HCT116 (cell line): ENCODE measurements around the gene DAP. TPM values are rescaled to one million over a fixed set of nuclear protein-coding genes. Genes with fewer than 3 reads are reported as not detected.

Source experiments
- ATAC-seq: fragments of 200-7000 bp; cut with Tn5 transposase; 2 replicates; pipeline ENCODE4 v1.9.1; 2020; ENCODE audit warnings: mild to moderate bottlenecking, moderate library complexity
- BruUV-seq: library from RNA; stranded (reverse); fragments of 400-500 nt; replicated peaks from 2 replicates; lab custom pipeline; 2021; lab: Mats Ljungman, UMichigan
- CTCF ChIA-PET: fragments of 300-600 bp; sonication (Branson Sonifier 250); formaldehyde crosslinking; loops from one replicate; lab custom pipeline; 2021; ENCODE audit warnings: antibody characterized with exemption; lab: Charles Lee
- POLR2A ChIA-PET: fragments of 300-600, 350-600 bp; sonication (Branson Sonifier 250); formaldehyde crosslinking; loops from one replicate; lab custom pipeline; 2021; ENCODE audit warnings: antibody characterized with exemption; lab: Charles Lee
- RAD21 ChIA-PET, 2 experiments: fragments of 300-600 bp; sonication (Branson Sonifier 250); formaldehyde crosslinking; loops; one replicate each; lab custom pipeline; 2023; ENCODE audit warnings: low total read pairs in 2 of 2; ENCODE audit not compliant: uncharacterized antibody in 2 of 2, unreplicated experiment in 2 of 2, low non-redundant PET in 1 of 2; lab: Charles Lee
- DNase-seq: peaks from one replicate; pipeline ENCODE4 v3.0.0-alpha.2; 2010; ENCODE audit warnings: low read depth, low spot score
- H2AFZ ChIP-seq: fragments of 200-600 bp; shearing (Covaris generic), sonication (generic); 2 replicates; pipeline ENCODE4 v1.6.1; 2017; ENCODE audit warnings: low read depth, mixed run types, mixed read lengths, antibody characterized with exemption, low read length; ENCODE audit not compliant: poor library complexity, severe bottlenecking
- H3K27ac ChIP-seq: 2 replicates; pipeline ENCODE4 v1.5.1; 2012; ENCODE audit warnings: low read depth, low read length
- H3K27me3 ChIP-seq: fragments of 200-600 bp; sonication (generic); 2 replicates; pipeline ENCODE4 v1.6.1; 2016; ENCODE audit warnings: mixed run types, low read length, mixed read lengths; ENCODE audit not compliant: insufficient read depth
- H3K36me3 ChIP-seq, 2 experiments: fragments of 200-500 bp in 1 of 2; fragments of 200-600 bp in 1 of 2; sonication (Bioruptor generic) in 1 of 2; sonication (generic) in 1 of 2; 2 replicates each; pipeline versions ENCODE4 v1.5.1 to v1.6.1; 2014 to 2016; ENCODE audit warnings: low read length in 2 of 2, inconsistent platforms in 1 of 2, mixed read lengths in 1 of 2, mixed run types in 1 of 2; ENCODE audit not compliant: insufficient read depth in 2 of 2, control insufficient read depth in 1 of 2
- H3K4me1 ChIP-seq, 2 experiments: fragments of 200-600 bp in 1 of 2; sonication (generic) in 1 of 2; 2 replicates each; pipeline versions ENCODE4 v1.5.1 to v1.6.1; 2012 to 2017; ENCODE audit warnings: low read length in 2 of 2, inconsistent platforms in 1 of 2, mild to moderate bottlenecking in 1 of 2, mixed read lengths in 1 of 2, mixed run types in 1 of 2, moderate library complexity in 1 of 2; ENCODE audit not compliant: insufficient read depth in 2 of 2, control insufficient read depth in 1 of 2
- H3K4me2 ChIP-seq: fragments of 200-600 bp; sonication (generic); 2 replicates; pipeline ENCODE4 v1.6.1; 2017; ENCODE audit warnings: mixed run types, low read length, mixed read lengths
- H3K4me3 ChIP-seq, 2 experiments: fragments of 200-600 bp in 1 of 2; sonication (generic) in 1 of 2; replicated peaks in 1 of 2; 2 replicates each; pipeline ENCODE4 v1.5.1; 2011 to 2016; ENCODE audit warnings: low read length in 2 of 2, control low read depth in 1 of 2, low read depth in 1 of 2, mild to moderate bottlenecking in 1 of 2, mixed read lengths in 1 of 2, mixed run types in 1 of 2
- H3K79me2 ChIP-seq: fragments of 200-600 bp; sonication (generic); 2 replicates; pipeline ENCODE4 v1.6.1; 2017; ENCODE audit warnings: mild to moderate bottlenecking, mixed run types, low read length, moderate library complexity, mixed read lengths; ENCODE audit not compliant: insufficient read depth
- H3K9ac ChIP-seq: fragments of 200-600 bp; sonication (generic); 2 replicates; pipeline ENCODE4 v1.6.1; 2016; ENCODE audit warnings: low read length, mixed read lengths
- H3K9me2 ChIP-seq: fragments of 200-600 bp; sonication (generic), shearing (Covaris generic); 2 replicates; pipeline ENCODE4 v1.6.1; 2017; ENCODE audit warnings: mixed run types, mild to moderate bottlenecking, moderate library complexity; ENCODE audit not compliant: insufficient read depth
- H3K9me3 ChIP-seq, 2 experiments: fragments of 200-500 bp in 1 of 2; fragments of 200-600 bp in 1 of 2; sonication (Bioruptor generic) in 1 of 2; sonication (generic) in 1 of 2; 2 replicates each; pipeline ENCODE4 v1.6.1; 2014 to 2017; ENCODE audit warnings: low read length in 2 of 2, mixed read lengths in 2 of 2, inconsistent platforms in 1 of 2, low read depth in 1 of 2, mild to moderate bottlenecking in 1 of 2, mixed run types in 1 of 2, moderate library complexity in 1 of 2; ENCODE audit not compliant: control insufficient read depth in 1 of 2, insufficient read depth in 1 of 2
- H4K20me1 ChIP-seq: fragments of 200-600 bp; sonication (generic), shearing (Covaris generic); 2 replicates; pipeline ENCODE4 v1.6.1; 2017; ENCODE audit warnings: mixed run types, mild to moderate bottlenecking, moderate library complexity; ENCODE audit not compliant: insufficient read depth
- CBX3 ChIP-seq: IDR thresholded peaks from 2 replicates; pipeline ENCODE4 v1.6.1; 2012; ENCODE audit warnings: low read depth
- CEBPB ChIP-seq: IDR thresholded peaks from 2 replicates; pipeline ENCODE4 v1.6.1; 2012; ENCODE audit warnings: low read depth
- REST ChIP-seq: IDR thresholded peaks from 2 replicates; pipeline ENCODE4 v1.6.1; 2012; ENCODE audit warnings: low read depth
- YY1 ChIP-seq: IDR thresholded peaks from 2 replicates; pipeline ENCODE4 v1.6.1; 2011; ENCODE audit warnings: low read length, low read depth, moderate library complexity, mild to moderate bottlenecking; ENCODE audit not compliant: insufficient replicate concordance; ENCODE audit errors: extremely low read depth
- intact Hi-C: fragments of 100-400 bp; cut with micrococcal nuclease; formaldehyde crosslinking; loops from 2 replicates; pipeline ENCODE4 v1.10.0; 2022
- total RNA-seq: library from RNA; stranded (reverse); gene quantifications from one replicate; pipeline ENCODE4 v1.2.1, GENCODE V29; 2021; ENCODE audit not compliant: unreplicated experiment

The DAP gene
- total RNA-seq, 1 experiment from 2014 or later: 59.1 TPM

GRCh38 chr5:10647640-10648039 is 113.4 kb downstream of the DAP start (continued):
- TF ChIP-seq REST (no peak), CEBPB (no peak), CBX3 (no peak), YY1 (no peak)

GRCh38 chr5:10645671-10646070 is 115.4 kb downstream of the DAP start:
- H3K9me2 ChIP-seq: no peaks in the 10 kb centered on the region
- H3K27ac ChIP-seq: no peak overlapping the region
- BruUV-seq: no TSS peak
- no peaks in the 10 kb centered on the region; the same call in 1 of the 2 replicates for H4K20me1 ChIP-seq
- TF ChIP-seq REST: no peak
- no peaks in the 10 kb centered on the region for H3K27me3 ChIP-seq
- ATAC-seq (no peak), DNase-seq (no peak)
- intact Hi-C loops: no loop called here
- H3K36me3 ChIP-seq: no peaks in the 10 kb centered on the region
- H3K4me1 ChIP-seq: peaks cover 0 to 9% of the 10 kb centered on the region in 2 experiments; a peak in 1 of 4 replicates
- ChIA-PET RAD21 (no interaction called here), POLR2A (no interaction called here), CTCF (no interaction called here)
- no peak overlapping the region for H3K9ac ChIP-seq
- no peaks in the 10 kb centered on the region for H3K9me3 ChIP-seq
- H2AFZ ChIP-seq: no peak overlapping the region
- no peak overlapping the region for H3K4me2 ChIP-seq
- H3K79me2 ChIP-seq: no peaks in the 10 kb centered on the region; the same call in 1 of the 2 replicates
- H3K4me3 ChIP-seq: no peak overlapping the region
